Left lung (tissue), 10 donors: Measurements from ENCODE around the gene CD109. TPM values are rescaled to one million over a fixed set of nuclear protein-coding genes. Genes with fewer than 3 reads are reported as not detected.
A peak's percentile ranks its signal among the peaks of the same experiment; 100 is the strongest.
"Not testable (repeated sequence)": the region's sequence is repeated elsewhere in the genome, so short reads cannot be mapped to it uniquely, and the experiment has no call there.

Experiments used
- ATAC-seq: fragments of 200-7000 bp; cut with Tn5 transposase; one replicate; pipeline ENCODE4 v1.9.1; 2020; ENCODE audit warnings: moderate library complexity
- DNase-seq, 4 donors: peaks; one replicate each; pipeline ENCODE4 v3.0.0-alpha.2; 2013 to 2020
- H3K27ac ChIP-seq, 2 donors: fragments of 200-600 bp; sonication (generic) in 1 of 2; one replicate each; pipeline versions ENCODE4 v1.5.0 to v1.8.0; 2020 to 2021
- H3K27me3 ChIP-seq, 2 donors: fragments of 200-600 bp; sonication (generic) in 1 of 2; one replicate each; pipeline versions ENCODE4 v1.5.0 to v1.8.0; 2020 to 2021
- H3K36me3 ChIP-seq, 2 donors: fragments of 200-600 bp; sonication (generic) in 1 of 2; one replicate each; pipeline versions ENCODE4 v1.5.0 to v1.8.0; 2020 to 2021
- H3K4me1 ChIP-seq, 2 donors: fragments of 200-600 bp; one replicate each; pipeline ENCODE4 v1.8.0; 2021
- H3K4me3 ChIP-seq, 2 donors: fragments of 200-600 bp; sonication (generic) in 1 of 2; one replicate each; pipeline versions ENCODE4 v1.5.0 to v1.8.0; 2020 to 2021; ENCODE audit warnings: mild to moderate bottlenecking in 1 of 2
- H3K9me3 ChIP-seq, 2 donors: fragments of 200-600 bp; sonication (generic) in 1 of 2; one replicate each; pipeline versions ENCODE4 v1.5.0 to v1.8.0; 2020 to 2021
- CTCF ChIP-seq, 2 donors: fragments of 200-600 bp; sonication (generic) in 1 of 2; IDR thresholded peaks; one replicate each; pipeline versions ENCODE4 v1.5.0 to v1.8.0; 2021; ENCODE audit warnings: antibody characterized with exemption in 2 of 2
- intact Hi-C, 2 donors: fragments of 100-400 bp; cut with DNase I; formaldehyde crosslinking; loops; one replicate each; pipeline versions ENCODE4 v1.11.2 to v1.14.2; 2022
- polyA plus RNA-seq, 6 donors: library from polyadenylated mRNA; unstranded; fragments of 120-200 nt; gene quantifications; one replicate each; pipeline ENCODE4 v1.2.1, GENCODE V29; 2013; ENCODE audit not compliant: insufficient read length in 6 of 6
- total RNA-seq, 2 donors: library from RNA; stranded (reverse); fragmentation: NEBNext Ultra II Directional; extraction: Animal tissue kit (Norgen Biotek cat#: 25700); gene quantifications; one replicate each; pipeline ENCODE4 v1.2.1, GENCODE V29; 2021
- donor health status: DM: no; HTN: yes; CAD: no.
- donor health status: DM: no; HTN: no; CAD: no.

CD109 gene
- total and polyA plus RNA-seq, 8 donors, result 13.8 to 27.8 (median 20.6) TPM

GRCh38 chr6:73719046-73719445, 23.0 kb downstream of the CD109 start:
- Histone ChIP-seq H3K27me3 (no peaks in the 10 kb centered on the region), H3K9me3 (peaks cover 0 to 2% of the 10 kb centered on the region in 2 donors), H3K4me1 (peaks cover 0 to 20% of the 10 kb centered on the region in 2 donors), H3K27ac (no peak overlapping the region), H3K4me3 (no peak overlapping the region), H3K36me3 (no peaks in the 10 kb centered on the region)
- no peak for TF ChIP-seq CTCF (IDR thresholded peaks at IDR 0.05)
- intact Hi-C loops, result no loop called here
- ATAC-seq (no peak), DNase-seq (no peak)

GRCh38 chr6:73722318-73723060, 26.5 kb downstream of the CD109 start:
- Histone ChIP-seq H3K36me3 (no peaks in the 10 kb centered on the region), H3K27ac (peak overlapping the region in 1 of 2 donors; percentile 10)
- ATAC-seq, result peak; percentile 29

GRCh38 chr6:73723480-73723879, 27.5 kb downstream of the CD109 start:
- H3K27ac ChIP-seq, result not testable (repeated sequence)

More at GRCh38 chr6:73722318-73723060, 26.5 kb downstream of the CD109 start:
- Histone ChIP-seq H3K27me3 (no peaks in the 10 kb centered on the region), H3K4me3 (no peak overlapping the region), H3K4me1 (peaks cover 0 to 20% of the 10 kb centered on the region in 2 donors), H3K9me3 (no peaks in the 10 kb centered on the region)
- TF ChIP-seq CTCF (IDR thresholded peaks at IDR 0.05), result no peak
- no peak for DNase-seq
- intact Hi-C loops, result no loop called here

GRCh38 chr6:73724389-73724788, 28.4 kb downstream of the CD109 start:
- peak overlapping the region in 1 of 2 donors; percentile 55 for H3K27ac ChIP-seq
- DNase-seq, result no peak
- H3K4me1 ChIP-seq, result peaks cover 0 to 20% of the 10 kb centered on the region in 2 donors
- H3K4me3 ChIP-seq, result no peak overlapping the region
- intact Hi-C loops, result no loop called here
- no peak for ATAC-seq
- no peak for TF ChIP-seq CTCF (IDR thresholded peaks at IDR 0.05)
- H3K27me3 ChIP-seq, result no peaks in the 10 kb centered on the region
- H3K36me3 ChIP-seq, result no peaks in the 10 kb centered on the region
- no peaks in the 10 kb centered on the region for H3K9me3 ChIP-seq

More at GRCh38 chr6:73723480-73723879, 27.5 kb downstream of the CD109 start:
- intact Hi-C loops, H3K36me3 ChIP-seq, ATAC-seq, H3K4me3 ChIP-seq, H3K9me3 ChIP-seq, H3K27me3 ChIP-seq, DNase-seq: not testable (repeated sequence)
- peaks cover 0 to 20% of the 10 kb centered on the region in 2 donors for H3K4me1 ChIP-seq

- Histone ChIP-seq H3K4me3 (peak overlapping the region in 1 of 2 donors; percentile 15), H3K4me1 (peaks cover 0 to 20% of the 10 kb centered on the region in 2 donors)
- peak; percentile 90 for ATAC-seq
Observed at GRCh38 chr6:73725192-73725591, 29.2 kb downstream of the CD109 start.

GRCh38 chr6:73727114-73727513, 31.1 kb downstream of the CD109 start:
- TF ChIP-seq CTCF (IDR thresholded peaks at IDR 0.05), result no peak
- intact Hi-C loops, result no loop called here
- no peaks in the 10 kb centered on the region for H3K36me3 ChIP-seq
- H3K9me3 ChIP-seq, result no peaks in the 10 kb centered on the region
- no peak overlapping the region for H3K27ac ChIP-seq
- DNase-seq, result no peak
- H3K27me3 ChIP-seq, result no peaks in the 10 kb centered on the region
- peaks cover 0 to 20% of the 10 kb centered on the region in 2 donors for H3K4me1 ChIP-seq
- no peak for ATAC-seq
- H3K4me3 ChIP-seq, result no peak overlapping the region

More at GRCh38 chr6:73725192-73725591, 29.2 kb downstream of the CD109 start:
- intact Hi-C loops, H3K9me3 ChIP-seq, H3K27me3 ChIP-seq, H3K36me3 ChIP-seq: not testable (repeated sequence)
- peak in 1 of 4 donors; percentile 52 for DNase-seq
- peak overlapping the region; percentile 55 to 56 for H3K27ac ChIP-seq
